H1 (cell line): Measurements from ENCODE around the gene ATP1A1. TPM values are rescaled to one million over a fixed set of nuclear protein-coding genes. Genes with fewer than 3 reads are reported as not detected.
A peak's percentile ranks its signal among the peaks of the same experiment; 100 is the strongest.

Experiments used
- ASH2L ChIP-seq: fragments of 200-600, 300-600 bp; sonication (generic); IDR thresholded peaks from one replicate; pipeline ENCODE4 v1.7.1; 2017; ENCODE audit warnings: low read length
- ATF2 ChIP-seq: IDR thresholded peaks from 2 replicates; pipeline ENCODE4 v1.6.1; 2012; ENCODE audit warnings: low read length, inconsistent platforms
- CBX8 ChIP-seq: fragments of 300-800, 300-1000 bp; sonication (generic); IDR thresholded peaks from 2 replicates; pipeline ENCODE4 v1.7.1; 2016; ENCODE audit warnings: low read depth, low read length, borderline replicate concordance
- CEBPB ChIP-seq: IDR thresholded peaks from 2 replicates; pipeline ENCODE4 v1.6.1; 2012; ENCODE audit warnings: low read depth, low read length
- CTCF ChIP-seq, 3 experiments: IDR thresholded peaks; 1 replicate in 2 of 3; 2 replicates in 1 of 3; pipeline versions ENCODE4 v1.5.1 to v1.6.1; 2011; ENCODE audit warnings: low read length in 3 of 3, mild to moderate bottlenecking in 3 of 3, inconsistent platforms in 2 of 3, low read depth in 1 of 3, moderate library complexity in 1 of 3; ENCODE audit not compliant: insufficient read depth in 1 of 3; ENCODE audit errors: control extremely low read depth in 1 of 3
- EGR1 ChIP-seq: IDR thresholded peaks from 2 replicates; pipeline ENCODE4 v1.6.1; 2011; ENCODE audit warnings: low read depth, low read length, borderline replicate concordance
- EZH2 ChIP-seq: fragments of 200-600 bp; sonication (generic); IDR thresholded peaks from 2 replicates; pipeline ENCODE4 v1.7.1; 2012; ENCODE audit warnings: low read depth, mild to moderate bottlenecking, moderate library complexity, low read length, inconsistent platforms; ENCODE audit not compliant: severe bottlenecking
- FOSL1 ChIP-seq: IDR thresholded peaks from 2 replicates; pipeline ENCODE4 v1.6.1; 2011; ENCODE audit warnings: mild to moderate bottlenecking, low read depth, low read length, moderate library complexity; ENCODE audit not compliant: insufficient read depth
- GTF2F1 ChIP-seq: IDR thresholded peaks from 2 replicates; pipeline ENCODE4 v1.6.1; 2012; ENCODE audit warnings: low read depth, low read length, improper control_type of control experiment, borderline replicate concordance
- KDM5A ChIP-seq: fragments of 200-600 bp; IDR thresholded peaks from 2 replicates; pipeline ENCODE4 v1.7.1; 2012; ENCODE audit warnings: mild to moderate bottlenecking, low read length, inconsistent platforms, mixed read lengths
- NRF1 ChIP-seq: IDR thresholded peaks from 2 replicates; pipeline ENCODE4 v1.6.1; 2011; ENCODE audit warnings: mild to moderate bottlenecking, low read depth, low read length, improper control_type of control experiment
- RBBP5 ChIP-seq: IDR thresholded peaks from 2 replicates; pipeline ENCODE4 v1.7.1; 2012; ENCODE audit warnings: low read depth, mild to moderate bottlenecking, inconsistent platforms, low read length, moderate library complexity, borderline replicate concordance
- SIN3A ChIP-seq, 2 experiments: IDR thresholded peaks in 1 of 2; conservative IDR thresholded peaks in 1 of 2; 2 replicates each; pipeline ENCODE4 v1.6.1; 2011 to 2012; ENCODE audit warnings: low read length in 2 of 2, improper control_type of control experiment in 1 of 2, low read depth in 1 of 2, mild to moderate bottlenecking in 1 of 2
- SIX5 ChIP-seq: IDR thresholded peaks from 2 replicates; pipeline ENCODE4 v1.6.1; 2011; ENCODE audit warnings: mild to moderate bottlenecking, low read depth, low read length
- SRF ChIP-seq: IDR thresholded peaks from 2 replicates; pipeline ENCODE4 v1.6.1; 2011; ENCODE audit warnings: mild to moderate bottlenecking, low read depth, low read length, moderate library complexity
- TAF1 ChIP-seq: IDR thresholded peaks from 2 replicates; pipeline ENCODE4 v1.6.1; 2011; ENCODE audit warnings: mild to moderate bottlenecking, low read depth, low read length
- USF2 ChIP-seq: IDR thresholded peaks from 2 replicates; pipeline ENCODE4 v1.6.1; 2011; ENCODE audit warnings: low read length, improper control_type of control experiment
- YY1 ChIP-seq: IDR thresholded peaks from 2 replicates; pipeline ENCODE4 v1.6.1; 2011; ENCODE audit warnings: low read depth, mild to moderate bottlenecking, low read length
- polyA plus RNA-seq, 7 experiments: library from polyadenylated mRNA; depleted of rRNA in 3 of 7; stranded (reverse) in 5 of 7; unstranded in 2 of 7; fragments of >200 nt in 5 of 7; fragments of 200-250 nt in 2 of 7; gene quantifications; 1 replicate in 5 of 7; 2 replicates in 1 of 7; 4 replicates in 1 of 7; pipeline versions ENCODE4 v1.2.1 to v1.2.3, GENCODE V29; 2011 to 2013; ENCODE audit warnings: missing spikeins in 2 of 7, mixed read lengths in 2 of 7
- total RNA-seq: library from RNA; stranded (reverse); fragmentation: NEBNext Ultra II Directional; extraction: Animal tissue kit (Norgen Biotek cat#: 25700); gene quantifications from 2 replicates; pipeline ENCODE4 v1.2.1, GENCODE V29; 2021

Gene ATP1A1
- total and polyA plus RNA-seq, 2 of the 8 experiments (the other 6 are each of a cell fraction or from before 2014, with no cell fraction given): 222 to 325 TPM

- TF ChIP-seq CTCF (IDR thresholded peaks at IDR 0.05; ENCODE audit: control extremely low read depth in 1 of 3, insufficient read depth in 1 of 3, low read depth in 1 of 3, low read length in 3 of 3) (no peak), KDM5A (no peak), ATF2 (no peak), TAF1 (peak; percentile 97), SIX5 (peak; percentile 24; the same call in 1 of the 2 replicates), SIN3A (conservative IDR thresholded peaks at IDR 0.05 in 1 of 2, IDR thresholded peaks at IDR 0.05 in 1 of 2; ENCODE audit: low read depth in 1 of 2, low read length in 2 of 2) (peak in 1 of 2 experiments; percentile 50; a peak in 1 of 4 replicates), ASH2L (peak; percentile 2), RBBP5 (peak; percentile 29; the same call in 1 of the 2 replicates), FOSL1 (no peak), EZH2 (no peak), GTF2F1 (peak; percentile 57; the same call in 1 of the 2 replicates), CEBPB (no peak), CBX8 (no peak), USF2 (no peak; the same call in 1 of the 2 replicates), EGR1 (peak; percentile 66; the same call in 1 of the 2 replicates), SRF (no peak), NRF1 (peak; percentile 33), YY1 (no peak)
Measured at GRCh38 chr1:116372651-116373430, at the start of gene ATP1A1 (continued).
